IMR-90 (cell line): ENCODE data around the gene EGFL8. TPM values are rescaled to one million over a fixed set of nuclear protein-coding genes. Genes with fewer than 3 reads are reported as not detected.

ENCODE experiments used
- ATAC-seq: fragments of 200-7000 bp; cut with Tn5 transposase; 2 replicates; pipeline ENCODE4 v1.9.1; 2020; ENCODE audit warnings: low read depth, mild to moderate bottlenecking, moderate library complexity
- BruUV-seq: library from RNA; stranded (reverse); fragments of 400-500 nt; replicated peaks from 2 replicates; lab custom pipeline; 2021; lab: Mats Ljungman, UMichigan
- CTCF ChIA-PET: fragments of 300-600 bp; formaldehyde crosslinking; extraction: SDS; loops from one replicate; lab custom pipeline; 2021; ENCODE audit warnings: antibody characterized with exemption; lab: Yijun Ruan, JAX
- POLR2A ChIA-PET: fragments of 300-600 bp; sonication (Branson Sonifier 250); formaldehyde crosslinking; loops from one replicate; lab custom pipeline; 2022; ENCODE audit warnings: antibody characterized with exemption; ENCODE audit not compliant: unreplicated experiment; lab: Charles Lee
- DNase-seq: peaks from one replicate; pipeline ENCODE4 v3.0.0; 2013
- H2AFZ ChIP-seq: replicated peaks from 2 replicates; pipeline ENCODE3; 2013; ENCODE audit warnings: low read length, mild to moderate bottlenecking; ENCODE audit not compliant: poor library complexity
- H2AK5ac ChIP-seq: 2 replicates; pipeline ENCODE4 v1.6.1; 2013; ENCODE audit warnings: low read depth, low read length, inconsistent platforms
- H2AK9ac ChIP-seq: replicated peaks from 2 replicates; pipeline ENCODE3; 2013; ENCODE audit warnings: mild to moderate bottlenecking, low read depth, low read length, moderate library complexity; ENCODE audit not compliant: poor library complexity
- H2BK120ac ChIP-seq: 2 replicates; pipeline ENCODE4 v1.6.1; 2013; ENCODE audit warnings: low read depth, low read length, inconsistent platforms
- H2BK15ac ChIP-seq: 3 replicates; pipeline ENCODE4 v1.6.1; 2013; ENCODE audit warnings: low read depth, low read length, inconsistent platforms
- H2BK20ac ChIP-seq: 2 replicates; pipeline ENCODE4 v1.6.1; 2013; ENCODE audit warnings: low read depth, mild to moderate bottlenecking, inconsistent platforms, low read length, moderate library complexity
- H2BK5ac ChIP-seq: 2 replicates; pipeline ENCODE4 v1.6.1; 2013; ENCODE audit warnings: mild to moderate bottlenecking, low read depth, low read length, inconsistent platforms; ENCODE audit not compliant: poor library complexity, severe bottlenecking
- H3K14ac ChIP-seq: replicated peaks from 2 replicates; pipeline ENCODE4 v1.6.1; 2013; ENCODE audit warnings: low read depth, low read length, inconsistent platforms
- H3K18ac ChIP-seq: 2 replicates; pipeline ENCODE4 v1.6.1; 2013; ENCODE audit warnings: low read depth, low read length, control low read depth
- H3K23ac ChIP-seq: 2 replicates; pipeline ENCODE4 v1.6.1; 2013; ENCODE audit warnings: low read depth, low read length, inconsistent platforms
- H3K27ac ChIP-seq: 2 replicates; pipeline ENCODE4 v1.5.1; 2013; ENCODE audit warnings: mild to moderate bottlenecking, control low read depth, low read length; ENCODE audit not compliant: insufficient read depth
- H3K27me3 ChIP-seq: 2 replicates; pipeline ENCODE4 v1.6.1; 2013; ENCODE audit warnings: low read length; ENCODE audit not compliant: control insufficient read depth, insufficient read depth
- H3K36me3 ChIP-seq: 2 replicates; pipeline ENCODE4 v1.6.1; 2013; ENCODE audit warnings: low read length, mixed read lengths; ENCODE audit not compliant: control insufficient read depth, insufficient read depth
- H3K4ac ChIP-seq: 2 replicates; pipeline ENCODE4 v1.6.1; 2013; ENCODE audit warnings: low read depth, low read length, inconsistent platforms
- H3K4me1 ChIP-seq: 2 replicates; pipeline ENCODE4 v1.6.1; 2013; ENCODE audit warnings: low read length, mixed read lengths; ENCODE audit not compliant: control insufficient read depth, insufficient read depth
- H3K4me2 ChIP-seq: 2 replicates; pipeline ENCODE4 v1.6.1; 2013; ENCODE audit warnings: low read depth, mild to moderate bottlenecking, control low read depth, low read length, moderate library complexity
- H3K4me3 ChIP-seq: 2 replicates; pipeline ENCODE4 v1.5.1; 2013; ENCODE audit warnings: low read depth, mild to moderate bottlenecking, control low read depth, low read length, moderate library complexity; ENCODE audit not compliant: insufficient read depth
- H3K56ac ChIP-seq: 2 replicates; pipeline ENCODE4 v1.6.1; 2013; ENCODE audit warnings: low read length, inconsistent platforms; ENCODE audit not compliant: insufficient read depth; ENCODE audit errors: extremely low read depth
- H3K79me1 ChIP-seq, 2 experiments: 2 replicates each; pipeline ENCODE4 v1.6.1; 2013; ENCODE audit warnings: low read length in 2 of 2, inconsistent platforms in 1 of 2, low read depth in 1 of 2
- H3K9ac ChIP-seq: 2 replicates; pipeline ENCODE4 v1.6.1; 2013; ENCODE audit warnings: low read depth, low read length, control low read depth
- H3K9me1 ChIP-seq: 2 replicates; pipeline ENCODE4 v1.6.1; 2013; ENCODE audit warnings: low read length, inconsistent platforms; ENCODE audit not compliant: insufficient read depth
- H3K9me3 ChIP-seq: 2 replicates; pipeline ENCODE4 v1.6.1; 2013; ENCODE audit warnings: low read length; ENCODE audit not compliant: control insufficient read depth, insufficient read depth
- H4K20me1 ChIP-seq: 2 replicates; pipeline ENCODE4 v1.6.1; 2013; ENCODE audit warnings: low read length, inconsistent platforms; ENCODE audit not compliant: insufficient read depth
- H4K5ac ChIP-seq: 2 replicates; pipeline ENCODE4 v1.6.1; 2013; ENCODE audit warnings: mild to moderate bottlenecking, low read depth, low read length, control low read depth
- H4K8ac ChIP-seq, 2 experiments: 2 replicates each; pipeline ENCODE4 v1.6.1; 2013; ENCODE audit warnings: low read depth in 2 of 2, low read length in 2 of 2, control low read depth in 1 of 2, inconsistent platforms in 1 of 2
- H4K91ac ChIP-seq: 2 replicates; pipeline ENCODE4 v1.6.1; 2013; ENCODE audit warnings: low read depth, low read length, inconsistent platforms; ENCODE audit not compliant: insufficient read depth
- CEBPB ChIP-seq: IDR thresholded peaks from 2 replicates; pipeline ENCODE4 v1.6.1; 2012; ENCODE audit warnings: low read depth, low read length, improper control_type of control experiment
- NFE2L2 ChIP-seq: fragments of 150-350 bp; IDR thresholded peaks from 2 replicates; pipeline ENCODE4 v1.6.1; 2016; ENCODE audit warnings: low read depth, mild to moderate bottlenecking, low read length
- POLR2A ChIP-seq: IDR thresholded peaks from 2 replicates; pipeline ENCODE4 v1.6.1; 2012; ENCODE audit warnings: mild to moderate bottlenecking, low read depth, low read length
- RCOR1 ChIP-seq: IDR thresholded peaks from 2 replicates; pipeline ENCODE4 v1.6.1; 2012; ENCODE audit warnings: mild to moderate bottlenecking, low read length, improper control_type of control experiment; ENCODE audit not compliant: insufficient replicate concordance
- RFX5 ChIP-seq: IDR thresholded peaks from 2 replicates; pipeline ENCODE4 v1.8.0; 2012; ENCODE audit warnings: low read depth, mild to moderate bottlenecking, low read length, moderate library complexity
- WGBS, 2 experiments: methylation state at CpG; one replicate each; pipeline versions ENCODE4 v1.1.5 to v1.1.7; 2013; ENCODE audit warnings: missing lambda C conversion rate in 2 of 2; ENCODE audit not compliant: insufficient read length in 1 of 2; ENCODE audit errors: extremely low coverage in 2 of 2; 5-methylcytosine and 5-hydroxymethylcytosine counted together
- dilution Hi-C: fragments of 300-500 bp; cut with HindIII; formaldehyde crosslinking; loops from one replicate; pipeline ENCODE4 v1.14.3; 2018; ENCODE audit warnings: low sequenced_read_pairs; ENCODE audit not compliant: unreplicated experiment
- in situ Hi-C: fragments of 300-500 bp; cut with MboI; formaldehyde crosslinking; loops from 3 replicates; pipeline ENCODE4 v1.14.3; 2019; ENCODE audit warnings: low sequenced_read_pairs, inconsistent platforms, mixed read lengths
- intact Hi-C: fragments of 100-400 bp; cut with micrococcal nuclease; formaldehyde crosslinking; loops from 2 replicates; pipeline ENCODE4 v1.10.0; 2022
- polyA plus RNA-seq, 3 experiments: library from polyadenylated mRNA; depleted of rRNA; stranded (reverse); fragments of >200 nt; gene quantifications; 2 replicates each; pipeline ENCODE4 v1.2.3, GENCODE V29; 2012; ENCODE audit warnings: low replicate concordance in 1 of 3
- total RNA-seq: library from RNA; depleted of rRNA; stranded (reverse); fragments of >200 nt; gene quantifications from 2 replicates; pipeline ENCODE4 v1.2.3, GENCODE V29; 2012
- TF ChIP-seq, protein P1 (sequence below): fragments of 150-350 bp; IDR thresholded peaks from 2 replicates; pipeline ENCODE4 v1.6.1; 2017; ENCODE audit warnings: mild to moderate bottlenecking, antibody characterized with exemption, low read length, low read depth

EGFL8 gene
- total and polyA plus RNA-seq, 2 of the 4 experiments (the other 2 are of a cell fraction), result 0.18 to 4.7 TPM

DNA sequence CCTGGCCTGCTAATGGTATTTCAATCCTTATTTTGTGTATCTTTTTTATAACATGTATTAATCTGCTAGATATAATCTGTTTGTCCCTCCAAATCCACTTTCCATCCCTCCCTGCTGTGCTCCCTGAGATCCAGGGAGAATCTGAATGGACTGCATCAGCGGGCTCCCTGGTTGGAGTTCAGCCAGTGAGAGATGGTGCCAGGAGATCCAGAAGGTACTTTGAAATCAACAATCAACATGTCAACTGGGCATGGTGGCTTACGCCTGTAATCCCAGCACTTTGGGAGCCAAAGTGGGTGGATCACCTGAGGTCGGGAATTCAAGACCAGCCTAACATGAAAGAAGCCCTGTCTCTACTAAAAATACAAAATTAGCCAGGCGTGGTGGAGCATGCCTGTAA is 40.7 kb upstream of the EGFL8 start:
- H2BK15ac ChIP-seq, result no peak overlapping the region

More for the DNA sequence above, 40.7 kb upstream of the EGFL8 start:
- CTCF ChIA-PET, result no interaction called here
- Histone ChIP-seq H4K5ac (no peak overlapping the region), H3K27ac (no peak overlapping the region), H3K14ac (no peak overlapping the region), H3K4me3 (no peak overlapping the region), H2AK5ac (no peak overlapping the region), H2BK20ac (no peak overlapping the region), H4K91ac (no peak overlapping the region), H4K20me1 (no peaks in the 10 kb centered on the region; the same call in 1 of the 2 replicates), H2AFZ (no peak overlapping the region), H3K4me2 (no peak overlapping the region), H2AK9ac (no peak overlapping the region), H3K4me1 (peaks cover 7% of the 10 kb centered on the region), H3K9ac (no peak overlapping the region), H4K8ac (no peak overlapping the region), H3K4ac (no peak overlapping the region), H3K79me1 (peaks cover 20 to 44% of the 10 kb centered on the region in 2 experiments), H3K27me3 (no peaks in the 10 kb centered on the region), H2BK5ac (no peak overlapping the region), H3K36me3 (peaks cover 24% of the 10 kb centered on the region; the same call in 1 of the 2 replicates), H3K9me1 (peaks cover 6% of the 10 kb centered on the region; the same call in 1 of the 2 replicates), H3K56ac (no peak overlapping the region), H2BK120ac (no peak overlapping the region), H3K9me3 (no peaks in the 10 kb centered on the region), H3K18ac (no peak overlapping the region), H3K23ac (no peak overlapping the region)
- intact Hi-C loops (no loop called here), in situ Hi-C loops (no loop called here), dilution Hi-C loops (no loop called here)
- no CpG with 5 or more reads among the region's 4 CpGs for WGBS, 2 experiments
- TF ChIP-seq, protein P1, sequence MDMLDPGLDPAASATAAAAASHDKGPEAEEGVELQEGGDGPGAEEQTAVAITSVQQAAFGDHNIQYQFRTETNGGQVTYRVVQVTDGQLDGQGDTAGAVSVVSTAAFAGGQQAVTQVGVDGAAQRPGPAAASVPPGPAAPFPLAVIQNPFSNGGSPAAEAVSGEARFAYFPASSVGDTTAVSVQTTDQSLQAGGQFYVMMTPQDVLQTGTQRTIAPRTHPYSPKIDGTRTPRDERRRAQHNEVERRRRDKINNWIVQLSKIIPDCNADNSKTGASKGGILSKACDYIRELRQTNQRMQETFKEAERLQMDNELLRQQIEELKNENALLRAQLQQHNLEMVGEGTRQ, result no peak
- no peak for TF ChIP-seq NFE2L2
- TF ChIP-seq CEBPB, result no peak
- no peak for TF ChIP-seq POLR2A
- TF ChIP-seq RFX5, result no peak
- TF ChIP-seq RCOR1, result no peak
- DNase-seq (no peak), ATAC-seq (no peak)
- no TSS peak for BruUV-seq
- POLR2A ChIA-PET, result no interaction called here
